Gastroesophageal sphincter (tissue), 3 donors: Measurements from ENCODE around the gene TSPAN11.

Experiments used
- CTCF ChIP-seq, 4 experiments: fragments of 200-600 bp in 2 of 4; fragments of 450-650 bp in 2 of 4; sonication (generic) in 1 of 4; IDR thresholded peaks; one replicate each; pipeline ENCODE4 v1.5.1; 2017 to 2019; ENCODE audit warnings: antibody characterized with exemption in 4 of 4, mild to moderate bottlenecking in 2 of 4, moderate library complexity in 2 of 4
- EP300 ChIP-seq: sonication (generic); formaldehyde crosslinking; IDR thresholded peaks from one replicate; pipeline ENCODE4 v1.6.1; 2017; ENCODE audit warnings: antibody characterized with exemption, mild to moderate bottlenecking
- POLR2A ChIP-seq, 2 donors: fragments of 450-650 bp; IDR thresholded peaks; one replicate each; pipeline ENCODE4 v1.6.1; 2017; ENCODE audit warnings: antibody characterized with exemption in 2 of 2, mild to moderate bottlenecking in 2 of 2, moderate library complexity in 1 of 2
- POLR2AphosphoS5 ChIP-seq: sonication (generic); formaldehyde crosslinking; IDR thresholded peaks from one replicate; pipeline ENCODE4 v1.6.1; 2017; ENCODE audit warnings: antibody characterized with exemption

DNA sequence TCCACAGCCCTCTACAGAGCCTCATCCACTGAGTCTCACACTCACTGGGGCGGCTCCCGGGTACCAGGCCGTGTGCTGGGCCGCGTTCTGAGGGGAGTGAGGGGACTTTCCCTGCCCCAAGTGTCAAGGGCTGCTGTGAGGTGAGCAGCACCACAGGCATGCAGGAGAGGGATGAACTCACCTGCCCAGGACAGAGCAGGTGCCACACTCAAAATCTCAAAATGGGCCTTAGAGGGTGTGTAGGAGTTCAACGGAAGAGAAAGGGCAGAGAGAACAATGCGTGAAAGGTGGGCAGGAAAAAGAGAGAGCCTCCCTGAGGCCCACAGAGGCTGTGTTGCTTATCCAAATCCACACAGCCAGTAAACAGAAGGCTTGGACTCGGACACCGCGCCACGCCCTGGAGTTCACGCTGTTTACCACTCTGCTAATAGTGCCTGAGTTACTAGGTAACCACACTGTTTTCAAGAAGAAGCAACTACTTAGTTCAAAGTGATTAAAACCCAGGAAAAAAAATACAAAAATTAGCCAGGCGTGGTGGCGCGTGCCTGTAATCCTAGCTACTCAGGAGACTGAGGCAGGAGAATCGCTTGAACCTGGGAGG is 32.7 kb downstream of the TSPAN11 start:
- TF ChIP-seq EP300 (no peak), POLR2A (IDR thresholded peaks at IDR 0.05) (no peak), CTCF (IDR thresholded peaks at IDR 0.05) (no peak), POLR2AphosphoS5 (no peak)
